Activated T-helper 1 cell treated with Interleukin-2 at 50 U/mL for 16 hours (primary cell): ENCODE results near the gene STXBP6.
"Not testable (repeated sequence)": the region's sequence is repeated elsewhere in the genome, so short reads cannot be mapped to it uniquely, and the experiment has no call there.

Experiments
- DNase-seq: peaks from one replicate; pipeline ENCODE4 v3.0.0-alpha.2; 2020; ENCODE audit warnings: low read depth

STXBP6 gene

GRCh38 chr14:24984846-24985589, 64.9 kb downstream of the STXBP6 start:
- DNase-seq, result no peak

- no peak for DNase-seq
Measured at GRCh38 chr14:24982472-24983155, 67.3 kb downstream of the STXBP6 start.

GRCh38 chr14:24979725-24980239, 70.2 kb downstream of the STXBP6 start:
- no peak for DNase-seq

GRCh38 chr14:24978862-24979724, 70.9 kb downstream of the STXBP6 start:
- no peak for DNase-seq

- no peak for DNase-seq
Measured at GRCh38 chr14:24976602-24977001, 73.3 kb downstream of the STXBP6 start.

GRCh38 chr14:24975393-24975792, 74.6 kb downstream of the STXBP6 start:
- no peak for DNase-seq

GRCh38 chr14:24974591-24975374, 75.2 kb downstream of the STXBP6 start:
- no peak for DNase-seq

- DNase-seq, result no peak
Measured at GRCh38 chr14:24972844-24973243, 77.1 kb downstream of the STXBP6 start.

- no peak for DNase-seq
Measured at GRCh38 chr14:24971255-24971654, 78.7 kb downstream of the STXBP6 start.

- DNase-seq, result no peak
Measured at GRCh38 chr14:24966579-24966964, 83.4 kb downstream of the STXBP6 start.

GRCh38 chr14:24965934-24966578, 83.9 kb downstream of the STXBP6 start:
- no peak for DNase-seq

- DNase-seq, result no peak
Measured at GRCh38 chr14:24965578-24965933, 84.4 kb downstream of the STXBP6 start.

- no peak for DNase-seq
Measured at GRCh38 chr14:24964591-24964990, 85.4 kb downstream of the STXBP6 start.

GRCh38 chr14:24964048-24964447, 85.9 kb downstream of the STXBP6 start:
- no peak for DNase-seq

GRCh38 chr14:24962118-24962517, 87.8 kb downstream of the STXBP6 start:
- DNase-seq, result not testable (repeated sequence)

- no peak for DNase-seq
Measured at GRCh38 chr14:24960816-24961215, 89.1 kb downstream of the STXBP6 start.

- no peak for DNase-seq
Measured at GRCh38 chr14:24959791-24960331, 90.1 kb downstream of the STXBP6 start.

GRCh38 chr14:24958271-24958670, 91.7 kb downstream of the STXBP6 start:
- DNase-seq, result no peak

- DNase-seq, result no peak
Measured at GRCh38 chr14:24957814-24958213, 92.1 kb downstream of the STXBP6 start.

- DNase-seq, result no peak
Measured at GRCh38 chr14:24956104-24956503, 93.8 kb downstream of the STXBP6 start.

GRCh38 chr14:24954700-24955037, 95.3 kb downstream of the STXBP6 start:
- no peak for DNase-seq
